Stimulated activated CD4-positive, alpha-beta T cell treated with anti-CD3 and anti-CD28 coated beads, Interleukin-15, amount 100 ng/mL, for 24 hours (primary cell): Measurements from ENCODE around the gene TRIM66.

ENCODE experiments used
- DNase-seq: peaks from one replicate; pipeline ENCODE4 v3.0.0-alpha.2; 2020

TRIM66 gene

DNA sequence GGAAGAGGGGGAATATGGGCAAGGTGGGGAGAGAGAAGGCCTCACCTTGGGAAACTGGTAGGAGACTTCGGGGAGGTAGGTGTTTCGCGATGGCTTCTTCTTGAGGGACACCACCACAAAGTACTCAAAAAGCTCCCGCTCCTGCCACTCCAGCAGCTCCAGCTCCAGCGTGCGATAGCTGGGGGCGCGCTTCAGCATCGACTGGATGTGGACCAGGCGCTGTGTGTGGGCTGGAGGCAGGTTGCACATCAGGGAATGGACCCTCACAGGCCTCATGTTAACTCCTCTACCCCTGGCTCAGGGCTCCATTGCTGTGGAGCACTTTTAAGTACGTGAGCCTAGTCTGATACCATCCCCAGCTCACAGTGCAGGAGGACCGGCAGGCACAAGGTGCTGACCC is 30.0 kb upstream of the TRIM66 start:
- no peak for DNase-seq

- DNase-seq: no peak
These were observed 29.5 kb upstream of the TRIM66 start for GRCh38 chr11:8711895-8712442.

- DNase-seq: no peak
These were observed 27.3 kb upstream of the TRIM66 start for GRCh38 chr11:8709777-8710176.

DNA sequence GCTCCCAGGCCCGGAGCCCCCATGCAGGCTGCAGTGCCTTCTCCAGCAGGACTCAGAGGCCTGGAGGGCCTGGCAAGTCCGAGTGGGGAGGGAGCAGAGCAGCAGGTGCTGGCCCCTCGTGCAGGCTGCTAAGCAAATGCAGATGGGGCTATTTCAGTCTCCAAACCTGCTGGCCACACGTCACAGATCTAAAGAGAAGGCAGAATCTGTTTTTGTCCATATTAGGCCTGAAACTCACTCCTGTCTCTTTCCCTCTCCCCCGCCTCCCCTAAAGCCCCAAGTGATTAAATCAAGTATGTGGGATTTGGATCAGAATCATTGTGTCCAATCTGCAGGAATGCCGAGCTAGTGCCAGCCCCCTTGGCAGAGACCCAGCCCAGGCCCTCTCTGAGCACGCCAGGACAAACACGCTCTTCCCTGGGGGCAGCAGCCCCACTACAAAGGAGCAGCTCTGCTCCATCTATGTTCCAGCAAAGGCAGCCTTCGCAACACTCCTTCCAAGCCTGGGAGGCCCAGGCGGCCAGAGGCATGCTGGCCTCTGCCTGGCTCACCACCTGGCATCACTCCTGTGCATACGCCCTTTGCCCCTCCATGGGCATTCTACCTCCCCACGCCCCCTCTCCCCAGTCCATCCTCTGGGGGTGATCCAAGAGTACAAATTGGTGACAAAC is 26.7 kb upstream of the TRIM66 start:
- DNase-seq: no peak

GRCh38 chr11:8707541-8708191 is 25.2 kb upstream of the TRIM66 start:
- DNase-seq: no peak

DNA sequence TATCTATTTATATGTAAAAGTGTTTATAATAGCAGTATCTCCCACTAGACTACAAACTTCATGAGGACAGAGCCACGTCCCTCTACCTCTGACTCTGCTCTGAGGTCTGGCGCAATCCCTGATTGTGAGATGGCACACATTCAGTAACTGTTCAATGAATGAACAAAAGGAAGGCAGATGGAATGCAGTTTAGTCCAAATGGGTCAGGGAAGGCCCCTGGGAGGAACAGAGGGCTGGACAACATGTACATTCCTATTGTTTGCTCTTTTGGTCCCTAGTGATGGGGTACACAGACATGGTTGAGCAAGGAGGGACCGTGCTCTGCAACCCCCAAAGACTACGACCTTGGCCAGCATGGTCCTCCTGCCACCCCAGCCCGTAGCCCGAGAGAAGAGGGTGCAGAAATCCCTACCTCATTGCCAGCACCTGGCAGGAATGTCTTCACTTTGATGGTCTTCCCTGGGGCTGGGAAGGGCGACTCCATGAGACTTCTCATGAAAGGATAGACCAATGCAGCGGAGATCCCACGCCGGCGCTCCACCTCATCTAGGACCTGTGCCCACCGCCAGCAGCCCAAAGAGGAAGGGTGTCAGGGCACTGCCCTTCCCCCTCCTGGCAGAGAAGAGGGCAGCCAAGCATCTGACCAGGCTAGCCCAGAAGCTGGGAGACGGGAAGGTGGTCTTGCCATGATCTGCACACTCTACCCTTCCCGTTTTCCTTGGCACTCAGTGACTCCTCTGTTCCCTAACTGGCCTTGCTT is 24.4 kb upstream of the TRIM66 start:
- no peak for DNase-seq

DNA sequence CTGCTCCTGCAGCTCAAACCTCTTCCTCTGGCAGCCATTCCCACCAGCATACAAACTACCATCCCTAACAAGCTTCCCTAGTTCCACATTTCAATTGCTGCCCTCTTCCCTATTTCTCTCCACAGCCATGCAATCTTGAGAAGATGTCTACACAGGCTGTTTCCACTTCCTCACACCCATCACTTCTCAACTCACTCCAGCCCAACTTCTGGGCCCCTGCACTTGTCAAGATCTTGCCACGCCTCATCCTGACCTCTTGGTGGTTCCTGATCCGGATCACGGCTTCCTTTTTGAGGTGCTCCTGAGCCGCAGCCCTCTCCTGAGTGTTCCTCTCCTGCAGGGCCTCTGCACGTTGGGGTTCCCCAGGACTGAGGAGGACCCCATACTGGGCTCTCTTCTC is 22.7 kb upstream of the TRIM66 start:
- DNase-seq: no peak

- no peak for DNase-seq
These were observed 21.7 kb upstream of the TRIM66 start for GRCh38 chr11:8704136-8704535.

DNA sequence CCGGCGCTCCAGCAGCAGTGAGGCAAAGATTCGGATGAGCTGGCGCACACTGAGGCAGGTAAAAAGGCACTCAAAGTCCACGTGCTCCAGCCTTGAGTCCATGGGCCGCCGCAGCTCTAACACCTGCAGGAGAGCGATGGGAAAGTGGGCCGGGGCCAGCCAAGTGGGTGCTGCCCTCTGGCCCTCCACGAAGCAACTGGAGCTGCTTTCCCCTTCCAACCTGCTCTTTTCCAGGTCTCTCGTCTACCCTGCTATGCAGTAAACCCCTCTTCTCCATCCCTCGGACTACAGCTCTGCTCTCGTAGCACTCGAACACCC is 20.1 kb upstream of the TRIM66 start:
- DNase-seq: no peak

- DNase-seq: no peak
These were observed 19.6 kb upstream of the TRIM66 start for GRCh38 chr11:8701891-8702597.

DNA sequence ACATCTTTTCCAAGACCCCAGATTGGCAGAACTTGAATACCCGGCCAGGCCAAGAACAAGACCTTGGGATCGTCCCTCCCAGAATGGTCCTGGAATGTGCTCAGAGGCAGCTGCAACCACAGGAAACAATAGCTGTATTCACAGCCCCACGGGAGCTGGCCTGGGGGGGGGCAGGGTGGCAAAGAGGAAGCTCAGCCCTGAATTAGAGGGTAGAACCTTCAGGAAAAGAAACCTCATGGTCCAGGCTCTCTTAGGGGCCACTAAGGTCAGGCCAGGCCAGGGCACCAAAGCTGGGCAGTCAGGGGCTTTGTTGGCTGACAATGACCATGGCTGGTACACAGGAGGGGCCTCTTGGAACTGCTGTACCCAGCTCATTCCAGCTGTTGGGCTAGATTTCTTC is 17.4 kb upstream of the TRIM66 start:
- no peak for DNase-seq

GRCh38 chr11:8698917-8699441 is 16.5 kb upstream of the TRIM66 start:
- no peak for DNase-seq

- no peak for DNase-seq
These were observed 15.9 kb upstream of the TRIM66 start for GRCh38 chr11:8698379-8698851.

GRCh38 chr11:8697054-8697453 is 14.6 kb upstream of the TRIM66 start:
- no peak for DNase-seq

- no peak for DNase-seq
These were observed 11.7 kb upstream of the TRIM66 start for GRCh38 chr11:8694137-8694536.

DNA sequence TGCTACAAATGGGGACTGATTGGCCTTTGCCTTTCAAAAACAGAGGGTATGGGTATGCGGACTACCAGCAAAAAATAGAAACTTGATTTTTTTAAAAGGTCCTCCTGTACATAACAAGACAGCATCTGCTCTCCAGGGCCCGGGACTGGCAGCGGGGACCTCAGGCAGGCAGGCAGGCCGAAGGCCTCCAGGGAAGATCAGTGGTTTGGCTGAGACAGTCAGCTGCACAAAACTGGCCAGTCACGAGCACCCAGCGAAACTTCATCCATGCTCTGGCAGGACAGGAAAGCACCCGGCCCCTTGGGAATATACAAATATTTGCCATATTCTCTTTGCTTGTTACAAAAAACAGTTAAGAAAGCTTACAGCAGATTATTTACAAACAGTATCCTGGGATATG is 11.1 kb upstream of the TRIM66 start:
- no peak for DNase-seq

GRCh38 chr11:8693010-8693551 is 10.6 kb upstream of the TRIM66 start:
- DNase-seq: no peak

DNA sequence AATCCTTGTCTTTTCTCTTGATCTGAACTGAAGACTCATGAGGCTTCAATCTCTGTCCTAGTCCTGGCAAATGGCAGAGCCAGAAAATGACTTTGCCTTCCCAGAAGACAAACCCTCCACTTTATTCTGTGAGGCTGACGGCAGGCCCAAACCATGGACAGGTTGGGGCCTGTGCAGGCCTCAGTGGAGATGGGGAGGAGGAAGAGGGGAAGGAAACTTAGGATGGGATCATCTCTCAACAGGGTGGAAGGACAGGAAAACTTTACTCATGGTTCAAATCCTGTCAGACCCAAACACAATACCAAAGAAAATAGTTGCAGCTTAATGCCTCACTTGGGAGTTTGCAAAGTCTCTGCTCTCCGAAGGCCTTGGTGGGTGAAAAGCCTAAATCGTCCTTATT is 10.0 kb upstream of the TRIM66 start:
- no peak for DNase-seq

DNA sequence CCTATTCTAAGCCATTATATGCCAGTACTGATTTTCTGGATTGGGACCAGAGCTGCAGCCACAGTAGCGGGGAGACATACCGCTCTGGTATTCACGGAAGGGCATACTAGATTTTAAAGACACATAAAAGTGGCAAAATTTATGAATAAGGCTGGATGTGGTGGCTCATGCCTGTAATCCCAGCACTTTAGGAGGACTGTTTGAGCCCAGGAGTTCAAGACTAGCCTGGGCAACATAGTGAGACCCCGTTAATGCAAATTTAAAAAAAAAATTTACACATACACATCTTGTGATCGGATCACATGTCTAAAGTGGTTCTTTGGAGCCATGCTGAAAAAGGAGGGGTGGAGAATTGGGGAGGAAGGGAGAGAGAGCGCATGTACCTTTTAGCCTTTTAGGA is 9.1 kb upstream of the TRIM66 start:
- no peak for DNase-seq

- DNase-seq: no peak
These were observed 8.2 kb upstream of the TRIM66 start for GRCh38 chr11:8690374-8691342.

- DNase-seq: no peak
These were observed 7.3 kb upstream of the TRIM66 start for GRCh38 chr11:8689726-8690255.
